ENCODE results near the gene ZNF277. TPM values are rescaled to one million over a fixed set of nuclear protein-coding genes. Genes with fewer than 3 reads are reported as not detected.

ZNF277 gene
- total RNA-seq, 1 experiment from 2014 or later, result 12.8 TPM

DNA sequence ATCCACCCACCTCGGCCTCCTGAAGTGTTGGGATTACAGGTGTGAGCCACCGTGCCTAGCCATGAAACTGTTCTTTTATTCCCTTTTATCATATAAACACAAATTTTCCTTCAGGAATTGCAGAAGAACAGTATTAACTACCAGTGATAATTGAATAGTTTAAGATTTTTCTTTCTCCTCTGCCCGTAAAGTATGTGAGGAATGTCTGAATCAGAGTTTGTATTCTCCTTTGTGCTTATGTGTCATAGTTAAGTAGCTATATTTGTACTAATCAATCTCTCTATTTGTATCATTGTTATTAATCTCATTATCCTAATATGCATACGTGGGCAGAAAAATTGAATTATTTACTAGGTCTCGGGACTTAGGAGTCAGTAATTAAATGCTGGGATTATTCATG is 83.6 kb downstream of the ZNF277 start:
- no peak overlapping the region for H3K27ac ChIP-seq (ENCODE audit: low read length)
- no peak overlapping the region for H3K4me3 ChIP-seq (ENCODE audit: low read depth in 2 of 2, low read length in 2 of 2)
- TF ChIP-seq TCF7L2 (IDR thresholded peaks at IDR 0.05; ENCODE audit: low read depth, low read length), result no peak
- no peak for TF ChIP-seq SIN3A (IDR thresholded peaks at IDR 0.05; ENCODE audit: borderline replicate concordance, insufficient read depth, low read depth, low read length)
- TF ChIP-seq, protein P1, sequence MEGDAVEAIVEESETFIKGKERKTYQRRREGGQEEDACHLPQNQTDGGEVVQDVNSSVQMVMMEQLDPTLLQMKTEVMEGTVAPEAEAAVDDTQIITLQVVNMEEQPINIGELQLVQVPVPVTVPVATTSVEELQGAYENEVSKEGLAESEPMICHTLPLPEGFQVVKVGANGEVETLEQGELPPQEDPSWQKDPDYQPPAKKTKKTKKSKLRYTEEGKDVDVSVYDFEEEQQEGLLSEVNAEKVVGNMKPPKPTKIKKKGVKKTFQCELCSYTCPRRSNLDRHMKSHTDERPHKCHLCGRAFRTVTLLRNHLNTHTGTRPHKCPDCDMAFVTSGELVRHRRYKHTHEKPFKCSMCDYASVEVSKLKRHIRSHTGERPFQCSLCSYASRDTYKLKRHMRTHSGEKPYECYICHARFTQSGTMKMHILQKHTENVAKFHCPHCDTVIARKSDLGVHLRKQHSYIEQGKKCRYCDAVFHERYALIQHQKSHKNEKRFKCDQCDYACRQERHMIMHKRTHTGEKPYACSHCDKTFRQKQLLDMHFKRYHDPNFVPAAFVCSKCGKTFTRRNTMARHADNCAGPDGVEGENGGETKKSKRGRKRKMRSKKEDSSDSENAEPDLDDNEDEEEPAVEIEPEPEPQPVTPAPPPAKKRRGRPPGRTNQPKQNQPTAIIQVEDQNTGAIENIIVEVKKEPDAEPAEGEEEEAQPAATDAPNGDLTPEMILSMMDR (IDR thresholded peaks at IDR 0.05), result no peak
- TF ChIP-seq POLR2AphosphoS5 (IDR thresholded peaks at IDR 0.05; ENCODE audit: low read depth, low read length), result no peak
- TF ChIP-seq, protein P2, sequence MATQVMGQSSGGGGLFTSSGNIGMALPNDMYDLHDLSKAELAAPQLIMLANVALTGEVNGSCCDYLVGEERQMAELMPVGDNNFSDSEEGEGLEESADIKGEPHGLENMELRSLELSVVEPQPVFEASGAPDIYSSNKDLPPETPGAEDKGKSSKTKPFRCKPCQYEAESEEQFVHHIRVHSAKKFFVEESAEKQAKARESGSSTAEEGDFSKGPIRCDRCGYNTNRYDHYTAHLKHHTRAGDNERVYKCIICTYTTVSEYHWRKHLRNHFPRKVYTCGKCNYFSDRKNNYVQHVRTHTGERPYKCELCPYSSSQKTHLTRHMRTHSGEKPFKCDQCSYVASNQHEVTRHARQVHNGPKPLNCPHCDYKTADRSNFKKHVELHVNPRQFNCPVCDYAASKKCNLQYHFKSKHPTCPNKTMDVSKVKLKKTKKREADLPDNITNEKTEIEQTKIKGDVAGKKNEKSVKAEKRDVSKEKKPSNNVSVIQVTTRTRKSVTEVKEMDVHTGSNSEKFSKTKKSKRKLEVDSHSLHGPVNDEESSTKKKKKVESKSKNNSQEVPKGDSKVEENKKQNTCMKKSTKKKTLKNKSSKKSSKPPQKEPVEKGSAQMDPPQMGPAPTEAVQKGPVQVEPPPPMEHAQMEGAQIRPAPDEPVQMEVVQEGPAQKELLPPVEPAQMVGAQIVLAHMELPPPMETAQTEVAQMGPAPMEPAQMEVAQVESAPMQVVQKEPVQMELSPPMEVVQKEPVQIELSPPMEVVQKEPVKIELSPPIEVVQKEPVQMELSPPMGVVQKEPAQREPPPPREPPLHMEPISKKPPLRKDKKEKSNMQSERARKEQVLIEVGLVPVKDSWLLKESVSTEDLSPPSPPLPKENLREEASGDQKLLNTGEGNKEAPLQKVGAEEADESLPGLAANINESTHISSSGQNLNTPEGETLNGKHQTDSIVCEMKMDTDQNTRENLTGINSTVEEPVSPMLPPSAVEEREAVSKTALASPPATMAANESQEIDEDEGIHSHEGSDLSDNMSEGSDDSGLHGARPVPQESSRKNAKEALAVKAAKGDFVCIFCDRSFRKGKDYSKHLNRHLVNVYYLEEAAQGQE (IDR thresholded peaks at IDR 0.05; ENCODE audit: insufficient read depth in 1 of 2, low read depth in 2 of 2, low read length in 1 of 2), result no peak
- BruUV-seq (replicated peaks), result no TSS peak
- CTCF ChIA-PET, result no interaction called here
- intact Hi-C loops (cut with micrococcal nuclease; ENCODE audit: unreplicated experiment), result no loop called here
- DNase-seq (ENCODE audit: low read depth, low spot score) (no peak), ATAC-seq (no peak)
- in situ Hi-C loops (cut with HindIII; ENCODE audit: low pct_unique_long_range_greater_than_20kb, low sequenced_read_pairs), result no loop called here
- H3K9me3 ChIP-seq (ENCODE audit: control insufficient read depth, insufficient read depth, low read depth, low read length), result no peaks in the 10 kb centered on the region
- POLR2A ChIA-PET, result no interaction called here
- H3K27me3 ChIP-seq (ENCODE audit: control insufficient read depth, insufficient read depth, low read length), result no peaks in the 10 kb centered on the region
- H3K4me1 ChIP-seq (ENCODE audit: control insufficient read depth, insufficient read depth, low read length), result no peaks in the 10 kb centered on the region
- H3K36me3 ChIP-seq (ENCODE audit: control insufficient read depth, insufficient read depth, low read length), result no peaks in the 10 kb centered on the region

DNA sequence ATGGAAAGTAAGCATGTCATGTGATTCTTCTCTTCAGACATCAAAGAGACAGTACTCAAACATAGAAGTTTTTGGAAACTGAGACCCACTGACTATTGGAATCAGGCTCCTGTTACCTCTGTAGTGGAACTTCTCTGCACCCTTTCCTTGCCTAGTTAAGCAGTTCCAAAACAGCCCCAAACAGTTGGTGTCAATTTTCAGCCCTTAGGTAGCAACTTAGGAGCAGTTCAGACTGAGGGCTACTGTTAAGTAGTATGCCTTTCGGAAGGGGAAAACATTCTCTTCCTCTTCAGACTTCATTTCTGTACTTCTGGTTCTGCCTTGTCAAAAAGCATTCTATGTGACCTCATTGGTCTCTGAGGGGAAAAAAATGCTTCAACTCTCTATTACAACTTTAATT is 85.7 kb downstream of the ZNF277 start:
- H3K9me3 ChIP-seq (ENCODE audit: control insufficient read depth, insufficient read depth, low read depth, low read length), result no peaks in the 10 kb centered on the region
- no TSS peak for BruUV-seq (replicated peaks)
- in situ Hi-C loops (cut with HindIII; ENCODE audit: low pct_unique_long_range_greater_than_20kb, low sequenced_read_pairs), result no loop called here
- no peaks in the 10 kb centered on the region for H3K36me3 ChIP-seq (ENCODE audit: control insufficient read depth, insufficient read depth, low read length)
- H3K4me3 ChIP-seq (ENCODE audit: low read depth in 2 of 2, low read length in 2 of 2), result no peak overlapping the region
- DNase-seq (ENCODE audit: low read depth, low spot score) (no peak), ATAC-seq (no peak)
- no peak for TF ChIP-seq TCF7L2 (IDR thresholded peaks at IDR 0.05; ENCODE audit: low read depth, low read length)
- TF ChIP-seq, protein P1 (IDR thresholded peaks at IDR 0.05), result no peak
- TF ChIP-seq, protein P2 (IDR thresholded peaks at IDR 0.05; ENCODE audit: insufficient read depth in 1 of 2, low read depth in 2 of 2, low read length in 1 of 2), result no peak
- no peak for TF ChIP-seq SIN3A (IDR thresholded peaks at IDR 0.05; ENCODE audit: borderline replicate concordance, insufficient read depth, low read depth, low read length)
- TF ChIP-seq POLR2AphosphoS5 (IDR thresholded peaks at IDR 0.05; ENCODE audit: low read depth, low read length), result no peak
- H3K27me3 ChIP-seq (ENCODE audit: control insufficient read depth, insufficient read depth, low read length), result no peaks in the 10 kb centered on the region
- POLR2A ChIA-PET, result no interaction called here
- CTCF ChIA-PET, result no interaction called here
- no peaks in the 10 kb centered on the region for H3K4me1 ChIP-seq (ENCODE audit: control insufficient read depth, insufficient read depth, low read length)
- intact Hi-C loops (cut with micrococcal nuclease; ENCODE audit: unreplicated experiment), result no loop called here
- H3K27ac ChIP-seq (ENCODE audit: low read length), result no peak overlapping the region
